GM15510 (cell line): ENCODE results near the gene FUT7.

Experiments
- POLR2A ChIP-seq: IDR thresholded peaks from 3 replicates; pipeline ENCODE4 v1.6.1; 2011; ENCODE audit warnings: borderline replicate concordance; ENCODE audit not compliant: insufficient read length; ENCODE audit errors: extremely low read depth

FUT7 gene

GRCh38 chr9:137046088-137046787 lies 14.3 kb upstream of the FUT7 start, which contains the start of gene NPDC1:
NPDC1 (minus strand) TSS chr9:137046177; CDS start chr9:137045989, 188 bp downstream.
- no peak for TF ChIP-seq POLR2A

- TF ChIP-seq POLR2A: no peak
Observed at GRCh38 chr9:137045294-137046087, 13.6 kb upstream of the FUT7 start.

- TF ChIP-seq POLR2A: no peak
Observed at GRCh38 chr9:137044502-137045177, 12.8 kb upstream of the FUT7 start.

GRCh38 chr9:137044037-137044436 lies 12.1 kb upstream of the FUT7 start:
- no peak for TF ChIP-seq POLR2A

GRCh38 chr9:137042751-137043727 lies 11.2 kb upstream of the FUT7 start:
- TF ChIP-seq POLR2A: no peak

GRCh38 chr9:137041124-137041523 lies 9.2 kb upstream of the FUT7 start:
- no peak for TF ChIP-seq POLR2A

- TF ChIP-seq POLR2A: no peak
Observed at GRCh38 chr9:137040568-137040967, 8.7 kb upstream of the FUT7 start.

- no peak for TF ChIP-seq POLR2A
Observed at GRCh38 chr9:137039611-137040366, 7.9 kb upstream of the FUT7 start.

GRCh38 chr9:137038916-137039315 lies 7.0 kb upstream of the FUT7 start:
- no peak for TF ChIP-seq POLR2A

- no peak for TF ChIP-seq POLR2A
Observed at GRCh38 chr9:137037483-137037882, 5.6 kb upstream of the FUT7 start.

GRCh38 chr9:137037035-137037434 lies 5.1 kb upstream of the FUT7 start:
- TF ChIP-seq POLR2A: no peak

GRCh38 chr9:137035937-137036336 lies 4.0 kb upstream of the FUT7 start:
- TF ChIP-seq POLR2A: no peak

GRCh38 chr9:137035507-137035834 lies 3.6 kb upstream of the FUT7 start:
- TF ChIP-seq POLR2A: no peak

GRCh38 chr9:137034709-137035506 lies 3.0 kb upstream of the FUT7 start:
- TF ChIP-seq POLR2A: no peak
